Effector CD4-positive, alpha-beta T cell (primary cell): Measurements from ENCODE around the gene KIF20B.
"Not testable (repeated sequence)": the region's sequence is repeated elsewhere in the genome, so short reads cannot be mapped to it uniquely, and the experiment has no call there.

Source experiments
- DNase-seq: peaks from one replicate; pipeline ENCODE4 v3.0.0-alpha.2; 2020

KIF20B gene

GRCh38 chr10:89685936-89686335 lies 15.5 kb upstream of the KIF20B start:
- no peak for DNase-seq

- DNase-seq = no peak
These were observed 11.4 kb upstream of the KIF20B start for GRCh38 chr10:89690027-89690426.

DNA sequence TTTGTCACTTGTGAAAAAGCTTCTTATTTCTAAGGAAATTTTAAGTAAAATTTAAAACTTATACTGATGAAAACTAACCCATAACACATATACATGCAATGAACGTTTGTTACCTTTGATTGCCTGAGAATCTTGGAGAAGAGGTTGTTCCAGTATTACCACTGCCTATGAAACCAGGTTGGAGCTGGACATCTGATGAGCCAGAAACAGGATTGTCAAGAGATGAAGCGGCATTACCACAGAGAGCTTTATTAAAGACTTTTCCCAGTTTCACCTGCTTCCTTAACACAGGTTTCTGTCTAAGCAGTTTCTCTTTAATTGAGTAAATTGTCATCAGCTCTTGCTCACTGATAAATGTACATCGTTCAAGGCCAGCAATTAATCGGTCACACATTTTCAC lies 9.0 kb upstream of the KIF20B start:
- no peak for DNase-seq

- DNase-seq = no peak
These were observed 8.2 kb upstream of the KIF20B start for GRCh38 chr10:89693176-89693575.

DNA sequence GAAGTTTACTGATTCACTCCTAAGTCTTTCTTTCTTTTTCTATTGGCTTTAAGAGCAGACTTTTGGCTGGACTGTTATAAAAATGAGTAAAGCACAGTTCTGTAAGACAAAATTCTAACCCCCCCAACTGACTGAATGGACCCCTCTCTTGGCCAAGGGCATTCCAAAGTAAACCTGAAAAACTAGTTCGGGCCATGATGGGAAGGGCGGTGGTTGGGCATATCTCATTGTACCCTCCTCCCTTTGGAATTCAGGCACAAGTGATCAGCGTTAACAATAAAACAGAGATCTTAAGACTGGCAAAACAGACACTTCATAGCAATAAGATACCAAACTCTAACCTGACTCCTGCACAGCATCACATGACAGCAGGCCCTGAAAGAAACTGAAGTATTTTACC lies 6.1 kb upstream of the KIF20B start:
- DNase-seq = no peak

DNA sequence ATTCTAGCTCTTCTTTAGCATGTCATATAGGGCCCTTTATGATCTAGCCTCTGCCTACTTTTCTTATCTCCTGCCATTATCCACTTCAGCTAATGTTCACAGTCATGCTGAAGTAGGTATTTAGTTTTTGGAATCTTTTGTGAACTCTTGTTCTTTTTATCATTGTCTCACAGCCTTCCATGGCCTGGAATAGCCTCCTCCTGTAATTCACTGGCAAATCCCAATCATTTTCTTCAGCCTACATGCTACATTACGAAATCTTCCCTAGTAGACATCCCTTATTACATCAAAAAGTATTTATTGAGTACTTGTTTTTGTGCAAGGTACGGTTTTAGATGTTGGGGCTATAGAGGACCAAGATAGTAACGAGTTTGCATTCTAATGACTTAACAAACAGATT lies 3.4 kb upstream of the KIF20B start:
- no peak for DNase-seq

- DNase-seq = no peak
These were observed 1.8 kb upstream of the KIF20B start for GRCh38 chr10:89699581-89700064.

DNA sequence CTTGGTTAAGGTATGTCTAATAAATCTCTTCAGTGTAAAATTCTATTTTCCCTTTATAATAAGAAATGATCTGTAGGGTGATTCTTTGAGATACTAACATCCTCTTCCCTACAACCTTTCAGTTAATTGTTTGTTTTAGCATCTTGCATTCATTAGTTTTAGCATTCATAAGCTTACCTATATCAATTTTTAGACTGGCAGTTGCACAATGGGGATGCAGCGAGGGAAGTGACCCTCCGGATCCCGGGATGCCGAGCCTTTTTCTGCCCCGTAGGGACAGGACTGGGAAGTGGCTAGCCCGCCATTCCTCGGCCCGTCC lies 508 bp upstream of the KIF20B start:
- no peak for DNase-seq

GRCh38 chr10:89702121-89702480 lies 711 bp downstream of the KIF20B start:
- DNase-seq = peak; percentile 2

GRCh38 chr10:89705466-89705865 lies 4.1 kb downstream of the KIF20B start:
- no peak for DNase-seq

- DNase-seq = no peak
These were observed 4.6 kb downstream of the KIF20B start for GRCh38 chr10:89706011-89706410.

DNA sequence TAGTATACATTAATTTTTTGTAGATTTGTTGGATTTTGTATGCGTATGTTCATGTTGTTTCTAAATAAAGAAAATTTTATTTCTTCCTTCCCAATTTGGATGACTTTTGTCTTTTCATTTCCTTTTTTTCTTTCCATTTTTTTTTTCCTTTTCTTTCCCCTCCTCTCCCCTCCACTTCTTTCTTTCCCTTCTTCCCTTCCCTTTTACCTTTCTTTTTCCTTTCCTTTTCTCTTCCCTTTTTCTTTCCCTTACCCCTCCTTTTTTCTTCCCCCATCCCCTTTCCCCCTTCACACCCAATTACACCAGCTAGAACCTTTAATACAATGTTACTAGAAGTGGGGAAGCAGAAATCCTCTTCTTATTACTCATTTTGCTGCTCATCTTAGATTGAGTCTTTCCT lies 6.0 kb downstream of the KIF20B start:
- DNase-seq = no peak

- DNase-seq = no peak
These were observed 9.4 kb downstream of the KIF20B start for GRCh38 chr10:89710753-89711152.

DNA sequence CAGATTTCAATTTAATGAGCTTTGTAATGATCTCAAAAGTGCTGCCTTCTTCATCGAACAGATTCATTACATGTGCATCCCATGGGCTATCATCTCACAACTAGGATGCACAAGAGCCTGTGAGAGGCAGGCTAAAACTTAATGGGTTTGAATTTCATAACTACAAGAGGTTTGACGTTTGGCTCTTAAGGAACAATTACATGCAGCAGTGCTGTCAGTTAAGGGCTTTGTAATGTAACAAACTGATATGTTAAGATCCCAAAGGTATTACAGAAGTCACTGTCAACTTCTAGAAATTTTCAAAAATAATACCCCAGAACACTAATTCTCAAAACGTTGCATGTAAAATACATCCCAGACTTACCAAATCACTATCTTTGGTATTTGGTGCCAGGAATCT lies 33.2 kb downstream of the KIF20B start:
- no peak for DNase-seq

DNA sequence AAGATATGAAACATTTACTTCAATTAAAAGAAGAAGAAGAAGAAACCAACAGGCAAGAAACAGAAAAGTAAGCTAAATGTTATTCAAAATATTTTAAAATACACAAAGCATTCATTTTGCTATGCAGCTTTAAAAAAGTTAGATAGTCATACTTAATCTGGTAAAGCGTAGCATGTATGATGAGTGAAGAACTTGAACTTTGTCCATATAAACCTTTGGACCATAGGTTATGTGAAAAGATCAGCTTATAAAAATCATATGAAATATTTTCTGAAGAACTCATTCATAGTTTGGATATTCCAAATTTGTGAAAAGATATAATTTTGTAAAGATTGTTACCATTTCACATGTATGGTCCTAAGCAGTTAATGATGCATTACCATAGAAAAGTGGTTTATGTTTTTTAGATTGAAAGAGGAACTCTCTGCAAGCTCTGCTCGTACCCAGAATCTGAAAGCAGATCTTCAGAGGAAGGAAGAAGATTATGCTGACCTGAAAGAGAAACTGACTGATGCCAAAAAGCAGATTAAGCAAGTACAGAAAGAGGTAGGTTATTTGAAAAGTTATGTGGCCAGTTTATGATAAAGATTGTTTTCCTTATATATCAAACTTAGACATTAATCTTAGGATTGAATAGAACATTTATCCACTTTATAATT lies 37.3 kb downstream of the KIF20B start:
- DNase-seq = no peak

DNA sequence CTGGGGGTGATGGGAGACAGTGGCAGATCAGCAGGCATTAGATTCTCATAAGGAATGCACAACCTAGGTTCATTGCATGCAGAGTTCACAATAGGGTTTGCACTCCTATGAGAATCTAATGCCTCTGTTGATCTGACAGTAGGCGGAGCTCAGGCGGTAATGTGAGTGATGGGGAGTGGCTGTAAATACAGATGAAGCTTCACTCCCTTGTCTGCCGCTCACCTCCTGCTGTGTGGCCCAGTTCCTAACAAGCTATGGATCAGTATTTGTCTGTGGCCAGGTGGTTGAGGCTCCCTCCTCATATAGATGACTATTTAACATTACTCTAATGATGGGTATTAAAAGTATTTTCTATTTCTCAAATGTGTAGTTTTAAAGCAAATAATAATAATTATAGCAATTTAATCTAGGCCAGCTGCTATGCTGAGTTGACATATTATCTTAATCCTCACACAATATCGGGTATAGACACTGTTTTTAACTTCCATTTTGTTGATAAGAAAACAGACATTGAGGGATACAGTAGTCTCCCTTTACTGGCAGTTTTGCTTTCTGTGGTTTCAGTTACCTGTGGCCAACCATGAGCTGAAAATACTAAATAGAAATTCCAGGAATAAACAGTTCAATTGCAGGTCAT lies 39.9 kb downstream of the KIF20B start:
- no peak for DNase-seq

DNA sequence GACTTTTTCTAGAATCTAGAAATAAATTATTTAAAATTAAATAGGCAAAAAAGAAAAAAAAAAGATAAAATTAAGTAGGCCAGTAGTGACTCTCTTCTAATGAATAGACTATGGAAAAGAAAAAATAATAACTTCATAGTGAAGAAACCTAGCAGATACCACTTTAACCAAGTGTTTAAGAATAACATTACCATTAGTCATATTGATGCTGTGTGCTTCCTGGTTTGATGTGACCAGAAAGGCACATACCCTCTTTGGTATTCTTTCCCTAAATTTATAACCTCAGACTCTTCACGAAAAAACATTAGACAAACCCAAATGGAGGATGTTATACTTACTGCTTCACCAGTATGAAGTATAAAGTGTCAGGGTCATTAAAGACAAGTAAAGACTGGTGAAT lies 42.6 kb downstream of the KIF20B start:
- DNase-seq = no peak

DNA sequence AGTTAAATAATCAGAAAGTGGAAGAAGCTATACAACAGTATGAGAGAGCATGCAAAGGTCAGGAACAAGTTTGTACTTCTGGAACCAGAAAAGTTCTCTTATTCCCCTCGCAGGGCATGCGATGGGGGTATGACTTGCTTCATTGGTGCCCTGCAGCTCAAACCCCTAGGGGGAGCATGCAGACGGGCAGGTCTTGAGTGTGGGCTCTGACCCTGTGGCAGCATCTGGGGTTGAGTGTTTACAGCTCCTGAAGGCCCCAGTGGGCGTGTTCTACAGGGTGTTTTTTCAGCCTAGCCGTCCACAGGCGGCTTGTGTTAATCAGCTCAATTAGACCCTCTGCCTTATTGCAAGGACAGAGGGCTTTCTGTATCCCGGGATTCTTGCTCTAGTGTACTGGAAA lies 44.5 kb downstream of the KIF20B start:
- no peak for DNase-seq

DNA sequence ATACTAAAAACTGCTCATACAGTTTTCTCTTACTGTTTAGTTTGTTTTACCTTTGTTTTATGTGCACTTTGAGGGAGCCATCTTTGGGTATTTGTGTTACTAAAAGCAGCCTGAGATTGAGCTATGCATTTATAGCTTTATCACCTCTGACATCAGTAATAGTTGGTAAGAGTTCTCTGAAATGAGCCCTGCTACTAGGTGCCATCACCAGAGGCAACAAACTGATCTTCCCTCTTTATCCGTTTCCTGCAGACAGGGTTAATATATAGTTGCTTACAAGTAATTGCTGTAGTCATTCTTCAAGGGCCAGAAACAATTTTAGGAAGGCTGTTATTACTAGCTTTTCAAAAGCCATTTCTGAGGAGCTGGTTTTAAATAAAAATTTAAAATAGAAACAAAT lies 49.1 kb downstream of the KIF20B start:
- DNase-seq = no peak

DNA sequence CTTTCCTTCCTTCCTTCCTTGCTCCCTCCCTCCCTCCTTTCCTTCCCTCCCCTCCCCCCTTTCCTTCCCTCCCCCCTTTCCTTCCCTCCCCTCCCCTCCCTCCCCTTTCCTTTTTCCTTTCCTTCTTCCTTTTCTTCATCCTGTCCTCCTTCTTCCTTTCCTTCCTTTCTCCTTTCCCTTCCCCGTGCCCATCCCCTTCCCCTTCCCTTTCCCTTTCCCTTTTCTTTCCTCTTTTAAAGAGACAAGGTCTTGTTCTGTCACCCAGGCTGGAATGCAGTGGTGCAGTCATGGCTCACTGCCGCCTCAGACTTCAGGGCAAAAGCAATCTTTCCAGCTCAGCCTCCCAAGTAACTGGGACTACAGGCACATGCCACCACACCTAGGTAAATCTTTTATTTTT lies 54.0 kb downstream of the KIF20B start:
- DNase-seq = no peak

DNA sequence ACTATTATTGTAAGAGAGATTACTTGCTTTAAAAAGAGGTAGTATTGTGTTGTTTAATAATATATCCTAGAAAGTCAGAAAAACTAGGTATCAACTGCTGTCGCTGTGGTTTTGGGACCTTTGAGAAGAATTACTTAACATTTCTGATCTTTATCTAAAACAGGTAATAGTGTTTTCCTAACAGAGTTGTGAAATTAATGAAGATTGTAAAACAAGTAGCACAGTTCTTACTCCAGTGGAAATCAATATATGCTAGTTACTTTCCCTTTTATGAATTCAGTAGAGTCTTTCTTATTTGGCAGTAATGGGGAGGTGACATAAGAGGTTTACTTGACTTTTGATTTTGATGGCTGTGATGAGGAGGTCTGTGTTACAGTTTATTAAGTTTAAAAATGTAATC lies 58.1 kb downstream of the KIF20B start:
- no peak for DNase-seq

- not testable (repeated sequence) for DNase-seq
These were observed 62.3 kb downstream of the KIF20B start for GRCh38 chr10:89763671-89764070.

- no peak for DNase-seq
These were observed 70.3 kb downstream of the KIF20B start for GRCh38 chr10:89771684-89772083.

DNA sequence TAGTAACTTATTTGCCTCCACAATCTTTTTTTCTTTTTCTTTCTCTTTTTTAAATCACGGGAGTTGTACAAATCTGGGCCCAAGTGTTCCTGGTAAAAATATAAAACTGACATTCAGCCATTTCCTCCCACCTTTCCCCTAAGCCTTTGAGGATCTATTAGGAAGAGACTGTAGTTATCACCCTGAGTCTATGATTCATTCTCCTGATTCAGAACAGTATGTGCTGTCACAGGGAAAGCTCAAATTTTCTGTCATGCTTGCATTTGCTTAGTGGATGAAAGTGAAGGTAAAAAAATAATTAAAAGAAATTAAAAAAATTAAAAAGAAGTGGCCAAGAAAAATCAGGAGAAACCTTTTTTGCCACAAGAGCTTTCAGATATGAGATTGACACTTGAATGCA lies 71.7 kb downstream of the KIF20B start:
- no peak for DNase-seq

GRCh38 chr10:89776665-89777064 lies 75.3 kb downstream of the KIF20B start:
- no peak for DNase-seq
